WTC11 (cell line): Measurements from ENCODE around the gene ECT2.

ENCODE experiments used
- ATF3 ChIP-seq: sonication (generic); formaldehyde crosslinking; conservative IDR thresholded peaks from 2 replicates; pipeline ENCODE4 v1.8.1; 2022; ENCODE audit warnings: mild to moderate bottlenecking, missing genetic modification reagents
- ATF6 ChIP-seq: sonication (generic); formaldehyde crosslinking; IDR thresholded peaks from 2 replicates; pipeline ENCODE4 v1.8.1; 2023; ENCODE audit warnings: mild to moderate bottlenecking, missing genetic modification reagents
- CBFB ChIP-seq: sonication (generic); formaldehyde crosslinking; IDR thresholded peaks from 2 replicates; pipeline ENCODE4 v1.8.1; 2022; ENCODE audit warnings: mild to moderate bottlenecking, low read depth, missing genetic modification reagents
- CTCF ChIP-seq: fragments of 200-600 bp; IDR thresholded peaks from 2 replicates; pipeline ENCODE4 v1.8.0; 2022; ENCODE audit warnings: antibody characterized with exemption
- ESRRA ChIP-seq: sonication (generic); formaldehyde crosslinking; IDR thresholded peaks from 2 replicates; pipeline ENCODE4 v1.8.1; 2022; ENCODE audit warnings: mild to moderate bottlenecking, missing genetic modification reagents, borderline replicate concordance
- IRF1 ChIP-seq: sonication (generic); formaldehyde crosslinking; IDR thresholded peaks from 2 replicates; pipeline ENCODE4 v1.8.0; 2023; ENCODE audit warnings: missing genetic modification reagents
- JUN ChIP-seq: sonication (generic); formaldehyde crosslinking; IDR thresholded peaks from 2 replicates; pipeline ENCODE4 v1.8.0; 2023; ENCODE audit warnings: mild to moderate bottlenecking, missing genetic modification reagents
- MAX ChIP-seq: sonication (generic); formaldehyde crosslinking; IDR thresholded peaks from 2 replicates; pipeline ENCODE4 v1.8.0; 2022; ENCODE audit warnings: mild to moderate bottlenecking, missing genetic modification reagents
- MYBL2 ChIP-seq: sonication (generic); formaldehyde crosslinking; IDR thresholded peaks from 2 replicates; pipeline ENCODE4 v1.8.1; 2023; ENCODE audit warnings: mild to moderate bottlenecking, moderate library complexity, missing genetic modification reagents
- USF2 ChIP-seq: sonication (generic); formaldehyde crosslinking; IDR thresholded peaks from 2 replicates; pipeline ENCODE4 v1.8.1; 2023; ENCODE audit warnings: mild to moderate bottlenecking, missing genetic modification reagents, moderate library complexity
- ZNF121 ChIP-seq: sonication (generic); formaldehyde crosslinking; IDR thresholded peaks from 2 replicates; pipeline ENCODE4 v1.8.0; 2023; ENCODE audit warnings: missing genetic modification reagents

GRCh38 chr3:172713316-172713715 is 37.2 kb upstream of the ECT2 start:
- no peak for TF ChIP-seq CTCF
- TF ChIP-seq ZNF121 (CRISPR knock-in tag): no peak
- no peak for TF ChIP-seq ATF6 (CRISPR knock-in tag)
- no peak for TF ChIP-seq MYBL2
- TF ChIP-seq IRF1: no peak
- no peak for TF ChIP-seq JUN (CRISPR knock-in tag)
- TF ChIP-seq CBFB: no peak
- TF ChIP-seq ESRRA: no peak
- TF ChIP-seq MAX (CRISPR knock-in tag): no peak
- TF ChIP-seq ATF3 (CRISPR knock-in tag): no peak
- no peak for TF ChIP-seq USF2 (CRISPR knock-in tag)
